Endothelial cell of hepatic sinusoid (primary cell): ENCODE results near the gene CEBPB.

Source experiments
- in situ Hi-C: cut with HindIII; loops from 2 replicates; pipeline ENCODE4 v1.10.0; 2017; ENCODE audit warnings: low sequenced_read_pairs

CEBPB gene

DNA sequence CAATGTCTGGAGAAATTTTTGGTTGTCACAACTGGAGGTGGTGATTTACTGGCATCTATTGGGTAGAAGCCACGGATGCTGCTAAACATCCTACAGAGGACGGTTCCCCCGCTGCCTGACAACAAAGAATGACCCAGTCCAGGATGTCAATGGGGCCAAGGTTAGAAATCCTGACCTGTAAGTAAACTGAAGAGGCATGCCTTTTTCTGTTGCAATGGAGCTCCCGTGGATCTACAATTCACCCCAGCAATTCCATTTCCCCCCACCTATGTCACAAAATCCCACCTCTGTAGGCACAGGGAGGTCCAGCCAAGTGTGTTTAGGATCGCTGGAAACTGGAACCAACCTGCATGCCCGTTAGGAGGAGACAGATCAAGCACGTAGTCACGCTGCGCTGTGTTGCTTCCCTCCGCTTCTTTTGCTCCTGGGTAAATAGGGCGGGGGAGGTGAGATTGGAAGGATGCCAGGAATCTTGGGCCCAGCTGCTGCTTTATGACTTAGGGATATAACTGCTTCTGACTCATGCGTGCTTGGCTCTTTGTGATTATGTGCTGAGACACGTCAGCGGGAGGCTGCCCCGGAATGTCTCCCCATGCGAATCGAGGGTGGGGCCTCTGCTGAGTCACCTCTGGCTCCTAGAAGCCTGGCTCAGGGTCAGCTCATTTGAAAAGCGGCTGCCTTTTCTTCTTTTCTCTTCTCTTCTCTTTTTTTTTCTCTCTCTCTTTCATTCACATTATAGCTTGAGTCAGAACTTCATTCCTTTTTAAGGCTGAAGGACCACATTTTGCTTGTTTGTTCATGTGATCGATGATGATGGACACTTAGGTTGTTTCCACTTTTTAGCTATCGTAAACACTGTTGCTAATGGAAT lies 24.7 kb upstream of the CEBPB start:
- in situ Hi-C loops, result no loop called here

DNA sequence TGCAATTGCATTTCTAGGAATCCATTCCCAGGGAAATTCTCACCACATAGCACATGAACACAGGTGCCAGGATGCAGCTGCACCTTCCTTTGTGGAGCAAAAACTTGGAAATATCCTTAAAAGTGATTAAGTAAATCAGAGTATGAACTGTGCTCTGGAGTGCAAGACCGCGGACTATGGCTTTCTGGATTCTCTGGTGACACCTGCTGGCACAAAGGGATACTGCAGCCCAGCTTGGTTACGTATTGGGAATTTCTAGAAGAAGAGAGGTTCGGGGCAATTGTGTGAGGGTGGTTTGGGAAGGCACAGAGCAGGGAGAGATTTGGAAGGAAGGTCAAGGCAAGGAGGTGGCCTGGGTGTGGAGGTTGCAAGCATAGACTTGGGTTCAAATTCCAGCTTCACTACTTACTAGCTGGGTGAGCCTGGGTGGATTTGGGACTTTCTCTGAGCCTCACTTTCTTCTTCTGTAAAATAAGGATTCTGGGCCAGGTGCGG lies 21.3 kb upstream of the CEBPB start:
- in situ Hi-C loops, result no loop called here

DNA sequence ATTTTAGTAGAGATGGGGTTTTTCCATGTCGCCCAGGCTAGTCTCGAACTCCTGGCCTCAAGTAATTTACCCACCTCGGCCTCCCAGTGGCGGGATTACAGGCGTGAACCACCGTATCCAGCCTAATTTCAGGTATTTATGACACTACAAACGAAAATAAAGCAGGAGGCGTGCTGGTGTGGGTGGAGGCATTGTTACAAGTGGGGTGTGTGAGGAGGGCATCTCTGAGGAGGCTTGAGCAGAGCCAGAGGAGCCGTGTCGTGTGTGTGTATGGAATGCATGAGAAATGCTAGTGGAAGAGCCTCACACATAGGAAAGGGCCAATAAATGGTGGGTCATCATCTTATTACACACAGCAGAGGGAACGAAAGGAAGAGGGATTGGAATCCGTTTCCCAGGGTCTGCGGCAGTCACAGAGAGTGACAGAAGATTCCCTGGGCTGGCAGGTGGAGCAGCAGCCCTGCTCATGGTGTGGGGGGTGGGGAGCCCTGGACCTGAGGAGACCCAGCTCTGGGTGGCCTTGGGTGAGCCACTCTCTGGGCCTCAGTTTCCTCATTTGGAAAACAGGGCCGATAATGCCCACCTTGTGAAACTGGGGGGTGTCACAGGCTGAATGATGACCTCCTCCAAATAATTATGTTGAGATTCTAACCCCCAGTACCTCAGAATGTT lies 19.9 kb upstream of the CEBPB start:
- in situ Hi-C loops, result no loop called here

DNA sequence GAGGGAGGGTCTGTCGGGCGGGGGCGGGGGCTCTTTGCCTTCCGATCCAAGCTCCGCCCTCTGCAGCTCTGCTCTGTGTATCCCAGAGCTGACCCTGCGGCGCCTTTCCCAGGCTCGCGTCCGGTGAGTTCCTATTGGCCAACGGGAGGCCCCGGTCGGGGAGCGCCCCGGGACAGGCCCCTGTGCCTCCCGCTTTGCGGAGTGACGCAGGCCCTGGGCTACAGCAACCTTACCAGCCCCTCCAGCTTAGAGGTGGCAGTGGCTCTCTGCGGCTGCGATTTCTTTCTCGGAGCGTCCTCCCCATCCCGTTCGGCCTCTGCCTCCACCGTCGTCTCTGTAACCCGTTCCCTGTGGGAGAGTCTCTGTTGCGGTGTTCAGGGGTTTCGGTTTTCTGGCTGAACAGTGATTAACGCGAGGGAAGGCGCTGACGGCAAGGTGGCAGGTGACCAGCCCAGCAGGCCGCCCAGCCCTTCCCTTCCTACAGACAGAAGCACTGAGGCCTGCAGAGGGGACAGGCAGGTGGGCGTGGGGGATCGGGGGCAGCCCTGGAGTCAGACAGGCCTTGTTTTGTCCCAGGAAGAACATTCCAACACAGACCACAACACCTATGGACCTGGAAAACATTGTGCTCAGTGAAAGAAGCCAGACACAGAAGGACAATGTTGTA lies 18.1 kb upstream of the CEBPB start:
- in situ Hi-C loops, result no loop called here

DNA sequence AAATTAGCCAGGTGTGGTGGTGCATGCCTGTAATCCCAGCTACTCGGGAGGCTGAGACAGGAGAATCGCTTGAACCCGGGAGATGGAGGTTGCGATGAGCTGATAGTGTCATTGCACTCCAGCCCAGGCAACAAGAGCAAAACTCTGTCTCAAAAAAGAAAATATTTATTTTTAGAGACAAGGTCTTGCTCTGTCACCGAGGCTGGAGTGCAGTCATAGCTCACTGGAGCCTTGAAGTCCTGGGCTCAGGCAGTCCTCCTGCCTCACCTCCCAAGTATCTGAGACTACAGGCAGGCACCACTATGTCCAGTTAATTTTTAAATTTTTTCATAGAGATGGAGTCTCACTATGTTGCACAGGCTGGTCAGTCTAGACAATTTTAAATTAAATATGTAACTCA lies 16.2 kb upstream of the CEBPB start:
- in situ Hi-C loops, result no loop called here

DNA sequence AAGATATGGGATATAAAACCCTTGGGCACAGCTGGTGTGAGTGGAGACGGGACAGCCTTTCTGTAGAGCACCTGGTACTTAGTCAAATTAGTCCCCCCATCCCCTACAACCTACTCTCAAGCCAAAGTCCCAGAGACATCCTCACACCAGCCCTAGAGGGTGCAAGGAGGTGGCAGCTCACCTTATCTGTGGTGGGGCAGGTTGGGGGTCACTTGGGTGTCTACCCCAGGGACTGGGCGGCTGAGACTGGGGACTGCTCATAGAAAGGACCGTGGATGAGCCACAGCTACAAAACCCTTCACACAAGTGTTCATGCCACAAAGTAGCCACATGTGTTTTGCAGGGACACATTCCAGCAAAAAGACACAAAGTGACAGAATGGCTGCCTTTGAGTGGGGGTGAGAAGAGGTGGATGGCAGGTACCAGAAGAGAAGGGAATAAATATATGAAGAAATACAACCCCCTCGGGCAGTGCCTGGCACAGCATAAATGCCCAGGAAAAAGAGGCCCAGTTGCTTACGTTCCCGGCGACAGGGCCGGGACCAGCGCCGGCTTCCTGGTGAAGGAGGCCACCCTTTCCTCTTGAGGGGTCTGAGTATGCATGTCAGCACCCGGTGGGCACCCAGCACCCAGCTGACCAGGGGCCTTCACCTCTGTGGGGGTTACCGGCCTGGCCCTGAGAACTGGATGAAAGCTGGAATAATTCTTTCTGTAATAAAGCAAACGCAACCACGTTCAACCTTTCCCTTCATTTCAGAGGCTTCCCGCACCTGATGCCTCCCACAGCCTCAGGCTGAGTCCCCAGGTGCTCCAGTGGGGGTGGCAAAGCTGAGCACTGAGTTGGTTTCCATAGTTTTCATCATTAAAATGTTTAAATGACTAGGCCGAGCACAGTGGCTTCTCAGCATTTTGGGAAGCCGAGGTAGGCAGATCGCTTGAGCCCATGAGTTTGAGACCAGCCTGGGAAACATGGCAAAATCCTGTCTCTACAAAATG lies 14.4 kb upstream of the CEBPB start:
- in situ Hi-C loops, result loop anchor here (5.0 kb wide), 1 partner anchor 306 kb away; no protein-coding TSS in a partner anchor

DNA sequence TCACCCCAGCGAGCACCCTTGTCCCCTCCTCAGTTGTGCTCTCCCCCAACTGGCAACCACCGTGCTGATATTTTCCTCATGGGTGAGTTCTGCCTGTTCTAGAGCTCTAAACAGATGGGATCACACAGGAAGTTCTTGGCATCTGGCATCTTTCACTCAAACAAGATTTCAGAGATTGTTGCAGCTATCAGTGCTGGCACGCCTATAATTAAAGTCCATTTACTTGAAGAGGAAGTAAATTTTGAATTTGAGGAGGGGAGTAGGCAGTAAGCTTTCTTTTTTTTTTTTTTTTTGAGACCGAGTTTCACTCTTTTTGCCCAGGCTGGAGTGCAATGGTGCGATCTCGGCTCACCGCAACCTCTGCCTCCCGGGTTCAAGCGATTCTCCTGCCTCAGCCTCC lies 12.0 kb upstream of the CEBPB start:
- in situ Hi-C loops, result loop anchor here (5.0 kb wide), 1 partner anchor 304 kb away; no protein-coding TSS in a partner anchor

DNA sequence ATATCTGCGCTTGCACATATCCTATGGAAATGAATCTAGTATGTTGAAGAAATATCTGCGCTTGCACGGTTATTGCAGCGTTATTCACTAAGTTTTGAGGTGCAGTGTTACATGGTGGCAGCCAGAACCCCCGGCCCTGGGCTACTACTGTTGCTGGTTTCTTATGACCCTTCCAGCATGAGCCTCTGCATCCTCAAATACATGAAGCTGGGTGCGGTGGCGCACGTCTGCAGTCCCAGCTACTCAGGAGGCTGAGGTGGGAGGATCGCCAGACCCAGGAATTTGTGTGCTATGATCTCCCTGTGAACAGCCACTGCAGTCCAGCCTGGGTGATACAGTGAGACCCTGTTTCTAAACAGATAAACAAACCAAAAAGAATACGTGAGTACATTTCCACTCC lies 9.3 kb upstream of the CEBPB start:
- in situ Hi-C loops, result no loop called here

DNA sequence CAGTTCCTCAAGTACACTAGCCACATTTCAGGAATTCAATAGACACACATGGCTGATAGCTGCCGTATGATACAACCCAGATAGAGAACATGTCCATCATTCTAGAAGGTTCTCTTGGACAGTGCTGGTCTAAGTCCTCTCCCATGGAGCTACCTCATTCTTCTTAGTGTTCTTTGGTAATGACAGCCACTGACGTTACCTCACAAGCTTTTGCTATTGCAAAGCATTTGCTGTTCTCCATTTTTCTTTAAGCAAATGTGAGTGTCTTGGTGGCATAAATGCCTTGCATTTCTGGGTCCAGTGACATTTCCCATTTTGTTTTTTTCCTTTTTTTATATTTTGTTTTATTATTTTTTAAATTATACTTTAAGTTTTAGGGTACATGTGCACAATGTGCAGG lies 8.3 kb upstream of the CEBPB start:
- in situ Hi-C loops, result no loop called here

DNA sequence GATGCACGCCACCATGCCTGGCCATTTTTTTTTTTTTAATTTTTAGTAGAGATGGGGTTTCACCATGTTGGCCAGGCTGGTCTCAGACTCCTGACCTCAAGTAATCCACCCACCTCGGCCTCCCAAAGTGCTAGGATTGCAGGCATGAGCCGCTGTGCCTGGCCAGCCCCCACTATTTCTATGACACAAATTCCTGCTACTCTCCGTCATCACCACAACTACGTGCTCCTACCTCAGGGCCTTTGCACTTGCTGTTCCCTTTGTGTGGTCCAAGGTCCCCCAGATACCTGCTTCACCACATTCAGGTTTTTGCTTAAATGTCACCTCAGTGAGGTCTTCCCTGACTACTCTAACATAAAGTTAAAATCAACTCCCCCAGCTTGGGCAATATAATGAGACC lies 5.2 kb upstream of the CEBPB start:
- in situ Hi-C loops, result no loop called here

DNA sequence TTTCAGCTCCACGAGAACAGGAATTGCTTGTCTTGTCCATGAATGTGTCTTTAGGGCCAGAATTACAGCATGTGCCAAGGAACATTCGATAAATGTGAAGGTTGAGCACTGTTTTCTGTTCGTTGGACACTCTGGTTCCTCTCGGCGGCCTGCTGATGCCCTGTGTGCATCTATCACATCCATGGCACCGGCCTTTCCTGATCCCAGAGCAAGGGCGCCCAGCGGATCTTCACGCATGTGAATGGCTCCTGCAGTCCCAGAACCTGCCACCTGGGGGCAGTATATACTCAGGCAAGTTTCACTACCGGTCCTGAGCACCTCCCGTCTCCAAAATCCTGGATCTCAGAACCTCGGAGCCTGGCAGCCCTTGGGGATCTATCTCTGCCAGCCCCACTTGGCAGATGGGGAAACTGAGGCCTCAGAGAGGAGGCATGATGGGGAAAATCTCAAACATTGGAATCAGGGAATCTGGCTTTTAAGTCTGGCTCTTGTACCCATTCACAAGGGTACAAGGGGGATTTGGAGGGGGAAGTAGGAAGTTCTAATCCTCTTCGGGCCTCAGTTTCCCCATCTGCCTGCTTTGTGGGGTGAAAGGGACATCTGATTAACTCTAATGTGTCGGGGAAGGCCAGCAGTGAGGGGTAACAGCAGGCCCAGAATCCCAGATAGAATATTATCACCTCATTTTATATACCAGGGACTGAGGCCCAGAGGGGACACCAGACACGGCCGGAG lies 4.3 kb upstream of the CEBPB start:
- in situ Hi-C loops, result no loop called here

DNA sequence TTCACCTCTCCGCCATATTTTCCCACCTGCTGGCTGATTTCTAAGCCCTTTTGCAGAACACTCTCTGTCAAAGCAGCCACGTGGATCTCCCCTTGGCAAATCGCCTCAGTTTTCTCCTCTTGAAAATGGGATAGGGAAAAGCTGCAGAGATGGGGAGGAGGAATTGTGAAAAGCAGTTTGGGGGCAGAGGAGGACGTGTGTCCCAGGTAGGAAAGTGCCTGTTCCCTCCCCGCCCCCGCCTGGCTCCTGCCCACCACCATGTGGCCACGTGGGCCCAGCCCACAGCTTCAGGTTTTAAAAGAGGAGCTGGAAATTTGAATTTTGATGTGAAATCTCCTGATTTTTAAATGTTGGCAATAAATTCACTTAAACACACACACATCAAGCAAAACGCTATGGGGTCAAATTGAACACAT lies 3.6 kb upstream of the CEBPB start:
- in situ Hi-C loops, result no loop called here

DNA sequence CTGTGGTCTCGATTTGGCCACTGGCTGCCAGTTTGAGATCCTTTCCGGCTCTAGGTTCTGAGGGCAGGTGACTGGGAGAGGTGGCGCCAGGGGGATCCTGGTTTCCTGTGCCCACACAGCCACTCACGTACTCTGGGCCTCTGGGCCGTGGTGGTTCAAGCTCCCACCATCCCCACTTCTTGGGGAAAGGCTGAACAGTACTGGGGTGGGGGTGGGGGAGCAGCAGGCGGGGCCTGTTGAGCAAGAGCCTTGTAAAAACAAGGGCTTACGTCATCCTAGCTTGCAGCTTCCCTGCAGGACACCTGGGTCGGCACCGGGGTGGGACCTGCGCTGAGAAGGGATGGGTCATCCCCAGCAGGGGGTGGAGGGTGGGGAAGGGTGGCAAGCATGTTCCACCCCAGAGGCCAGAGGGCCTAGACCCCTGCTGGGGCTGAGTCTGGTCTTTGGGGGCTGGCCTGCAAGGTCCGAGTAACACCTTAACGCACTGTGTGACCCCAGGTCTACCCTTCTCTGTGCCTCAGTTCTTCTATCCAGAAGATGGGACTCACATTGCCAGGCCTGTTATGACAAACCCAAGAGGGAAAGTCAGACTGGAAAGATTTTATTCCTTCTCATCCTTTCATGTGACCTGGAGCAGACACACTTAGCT lies 3.1 kb upstream of the CEBPB start:
- in situ Hi-C loops, result no loop called here

DNA sequence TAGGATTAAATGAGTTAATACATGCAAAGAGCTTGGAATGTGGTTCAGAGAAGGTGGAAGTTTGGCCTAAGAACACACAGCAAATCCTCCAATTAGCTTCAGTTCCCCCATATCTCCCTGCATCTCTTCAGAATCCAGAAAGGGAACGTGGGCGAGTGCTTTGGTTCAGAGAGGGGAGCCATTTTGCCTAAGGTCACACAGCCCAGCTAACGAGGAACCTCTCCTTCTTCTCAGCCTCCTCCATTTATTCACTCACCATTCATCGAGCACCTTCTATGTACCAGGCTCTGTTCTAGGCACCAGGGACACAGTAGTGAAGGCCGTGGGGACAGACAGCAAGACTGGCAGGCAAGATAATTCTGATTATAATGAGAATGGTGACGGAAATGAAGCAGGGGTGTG lies 2.3 kb upstream of the CEBPB start:
- in situ Hi-C loops, result no loop called here

DNA sequence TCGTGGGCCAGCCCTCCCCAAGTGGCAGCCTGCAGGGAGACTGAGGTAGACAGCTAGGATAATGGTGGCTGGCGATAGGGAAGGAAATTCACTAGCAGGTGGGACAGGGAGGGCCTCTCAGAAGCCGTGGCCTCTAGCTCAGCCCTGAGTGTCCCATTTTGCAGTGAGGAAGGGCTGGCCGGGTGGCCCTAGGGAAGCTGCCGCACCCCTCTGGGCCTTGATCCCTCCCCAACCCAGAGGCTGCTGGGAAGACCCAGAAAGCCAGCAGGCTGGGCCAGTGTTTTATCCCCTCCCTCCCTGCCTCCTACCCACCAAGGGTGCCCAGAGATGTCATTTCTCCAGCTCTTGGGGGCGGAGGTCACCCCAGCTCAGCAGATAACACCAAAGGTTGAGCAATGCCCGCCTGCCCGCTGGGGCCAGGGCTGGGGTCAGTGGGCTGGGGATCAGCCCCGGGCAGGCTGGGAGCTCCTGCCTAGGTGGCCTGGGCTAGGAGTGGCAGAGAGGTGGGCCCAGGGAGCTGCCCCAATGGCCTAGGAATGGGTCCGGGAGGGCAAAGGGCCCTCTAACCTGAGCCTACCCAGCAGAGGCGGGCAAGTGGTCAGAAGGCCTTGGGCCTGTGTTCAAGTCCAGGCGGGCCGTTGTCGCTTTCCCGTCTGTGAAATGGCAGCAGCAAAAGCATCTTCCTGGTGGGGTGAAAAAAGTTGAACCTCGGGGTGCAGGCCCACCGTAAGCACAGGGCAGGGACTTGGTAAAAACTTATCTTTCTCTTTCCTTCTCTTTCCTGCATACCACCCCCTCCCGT lies 1.6 kb upstream of the CEBPB start:
- in situ Hi-C loops, result no loop called here

DNA sequence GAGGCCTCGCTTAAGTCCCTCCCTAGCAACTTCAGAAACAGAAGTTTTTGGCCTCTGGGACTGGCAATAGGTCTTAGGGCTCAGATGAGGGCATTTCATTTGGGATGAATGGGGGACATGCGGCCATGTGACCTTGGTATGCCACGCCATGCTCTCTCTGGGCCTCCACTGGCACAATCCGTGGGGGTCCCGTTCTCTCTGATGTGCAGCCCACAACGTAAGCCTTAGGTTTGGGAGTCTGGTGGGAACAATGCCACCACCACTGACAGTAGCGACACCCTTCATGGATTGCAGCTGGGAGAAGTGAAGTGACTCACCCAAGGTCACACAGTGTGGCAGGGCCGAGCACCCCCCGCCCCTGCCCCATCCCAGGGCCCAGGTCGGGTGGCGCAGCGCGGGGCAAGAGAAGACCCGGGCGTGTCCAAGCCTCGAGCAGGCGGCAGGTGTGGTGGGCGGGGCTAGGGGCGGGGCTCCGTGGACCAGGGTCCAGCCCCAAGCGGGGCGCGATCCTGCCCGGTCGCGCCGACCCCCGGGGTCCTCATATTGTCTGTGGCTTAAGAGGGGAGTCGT lies 864 bp upstream of the CEBPB start:
- in situ Hi-C loops, result no loop called here

DNA sequence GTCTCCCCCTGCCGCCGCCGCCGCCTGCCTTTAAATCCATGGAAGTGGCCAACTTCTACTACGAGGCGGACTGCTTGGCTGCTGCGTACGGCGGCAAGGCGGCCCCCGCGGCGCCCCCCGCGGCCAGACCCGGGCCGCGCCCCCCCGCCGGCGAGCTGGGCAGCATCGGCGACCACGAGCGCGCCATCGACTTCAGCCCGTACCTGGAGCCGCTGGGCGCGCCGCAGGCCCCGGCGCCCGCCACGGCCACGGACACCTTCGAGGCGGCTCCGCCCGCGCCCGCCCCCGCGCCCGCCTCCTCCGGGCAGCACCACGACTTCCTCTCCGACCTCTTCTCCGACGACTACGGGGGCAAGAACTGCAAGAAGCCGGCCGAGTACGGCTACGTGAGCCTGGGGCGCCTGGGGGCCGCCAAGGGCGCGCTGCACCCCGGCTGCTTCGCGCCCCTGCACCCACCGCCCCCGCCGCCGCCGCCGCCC lies 474 bp downstream of the CEBPB start:
- in situ Hi-C loops, result no loop called here
